DND-41 (cell line): Measurements from ENCODE around the gene PVALEF.

Source experiments
- CTCF ChIP-seq: IDR thresholded peaks from 2 replicates; pipeline ENCODE4 v1.5.1; 2012; ENCODE audit warnings: borderline replicate concordance, low read length, moderate library complexity, mild to moderate bottlenecking; ENCODE audit not compliant: poor library complexity, severe bottlenecking; ENCODE audit errors: extremely low read depth
- EZH2 ChIP-seq: IDR thresholded peaks from 3 replicates; pipeline ENCODE4 v1.6.1; 2012; ENCODE audit warnings: borderline replicate concordance, low read depth, mild to moderate bottlenecking, moderate library complexity, low read length, inconsistent platforms; ENCODE audit not compliant: severe bottlenecking

DNA sequence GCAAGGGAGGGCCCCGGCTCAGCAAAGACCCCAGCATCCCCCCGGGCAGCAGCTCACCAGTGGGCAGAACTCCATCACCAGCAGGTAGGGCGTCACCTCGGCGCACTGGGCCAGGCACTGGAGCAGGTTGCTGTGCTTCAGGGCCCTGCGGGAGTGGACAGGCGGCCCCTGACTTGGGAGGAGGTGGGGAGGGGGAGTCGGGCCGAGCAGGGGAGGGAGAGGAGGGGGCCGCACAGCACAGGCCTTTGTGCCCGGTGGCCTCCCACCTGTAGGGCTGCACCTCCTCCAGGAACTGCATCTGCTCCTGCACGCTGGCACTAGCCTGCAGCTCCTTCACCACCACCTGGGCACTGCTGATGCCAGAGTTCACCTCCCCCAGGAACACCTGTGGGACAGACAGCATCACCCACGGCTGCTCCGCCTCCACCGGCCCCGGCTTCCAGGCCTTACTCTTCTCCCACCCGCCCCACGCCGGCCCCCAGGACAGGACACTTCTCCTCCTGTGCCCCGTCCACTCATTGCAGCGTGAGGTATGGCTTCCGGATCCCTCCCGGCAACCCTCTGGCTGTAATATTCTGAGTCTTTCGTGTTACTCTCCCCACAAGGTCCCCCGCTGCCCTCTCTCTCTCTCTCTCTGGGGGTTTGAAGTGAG lies 37.7 kb upstream of the PVALEF start:
- TF ChIP-seq CTCF, result no peak
- TF ChIP-seq EZH2, result no peak
